GM12891 (cell line): ENCODE measurements around the gene ARHGEF37.
"Not testable (repeated sequence)": the region's sequence is repeated elsewhere in the genome, so short reads cannot be mapped to it uniquely, and the experiment has no call there.

ENCODE experiments used
- DNase-seq: peaks from one replicate; pipeline ENCODE4 v3.0.0; 2011; ENCODE audit warnings: low spot score; ENCODE audit not compliant: insufficient read length
- FAIRE-seq: peaks from 2 replicates; lab custom pipeline; 2011; peaks lifted over from hg19 to GRCh38; lab: Jason Lieb, UNC
- PAX5 ChIP-seq: IDR thresholded peaks from 2 replicates; pipeline ENCODE4 v1.6.1; 2011; ENCODE audit warnings: low read length, moderate library complexity, mild to moderate bottlenecking; ENCODE audit not compliant: insufficient read depth, severe bottlenecking
- POLR2A ChIP-seq: IDR thresholded peaks from 2 replicates; pipeline ENCODE4 v1.6.1; 2011; ENCODE audit warnings: low read depth, low read length, control low read depth
- POLR2AphosphoS5 ChIP-seq: IDR thresholded peaks from 2 replicates; pipeline ENCODE4 v1.6.1; 2011; ENCODE audit warnings: low read depth, low read length, control low read depth
- POU2F2 ChIP-seq: IDR thresholded peaks from 2 replicates; pipeline ENCODE4 v1.6.1; 2011; ENCODE audit warnings: low read depth, mild to moderate bottlenecking, control low read depth, low read length, moderate library complexity
- SPI1 ChIP-seq: IDR thresholded peaks from 2 replicates; pipeline ENCODE4 v1.6.1; 2011; ENCODE audit warnings: low read depth, low read length, control low read depth
- TAF1 ChIP-seq: IDR thresholded peaks from 2 replicates; pipeline ENCODE4 v1.6.1; 2011; ENCODE audit warnings: low read depth, low read length, control low read depth

Gene ARHGEF37

GRCh38 chr5:149654883-149655505 is 73.7 kb downstream of the ARHGEF37 start:
- DNase-seq (no peak), FAIRE-seq (peak; percentile 96)
- no peak for TF ChIP-seq POLR2AphosphoS5

GRCh38 chr5:149656576-149657182 is 75.4 kb downstream of the ARHGEF37 start:
- no peak for DNase-seq
- TF ChIP-seq POLR2A = no peak
- no peak for TF ChIP-seq TAF1
- no peak for TF ChIP-seq PAX5
- no peak for FAIRE-seq

- FAIRE-seq = no peak
Observed at GRCh38 chr5:149657324-149657723, 76.0 kb downstream of the ARHGEF37 start.

GRCh38 chr5:149658299-149658698 is 77.0 kb downstream of the ARHGEF37 start:
- DNase-seq = no peak
- TF ChIP-seq TAF1 (no peak), POU2F2 (no peak), SPI1 (no peak), POLR2AphosphoS5 (no peak), POLR2A (no peak), PAX5 (no peak)
- FAIRE-seq = no peak

More at GRCh38 chr5:149657324-149657723, 76.0 kb downstream of the ARHGEF37 start:
- TF ChIP-seq POLR2AphosphoS5 (no peak), PAX5 (no peak), POU2F2 (no peak), SPI1 (no peak), POLR2A (no peak), TAF1 (no peak)
- DNase-seq = no peak

- no peak for TF ChIP-seq SPI1
- FAIRE-seq = no peak
Observed at GRCh38 chr5:149664083-149664482, 82.8 kb downstream of the ARHGEF37 start.

GRCh38 chr5:149664666-149665415 is 83.5 kb downstream of the ARHGEF37 start:
- DNase-seq (no peak), FAIRE-seq (no peak)
- TF ChIP-seq POLR2A = no peak

More at GRCh38 chr5:149664083-149664482, 82.8 kb downstream of the ARHGEF37 start:
- no peak for DNase-seq

- DNase-seq (no peak), FAIRE-seq (no peak)
- TF ChIP-seq TAF1 = no peak
- TF ChIP-seq SPI1 = no peak
- no peak for TF ChIP-seq PAX5
- no peak for TF ChIP-seq POLR2A
- TF ChIP-seq POU2F2 = no peak
- no peak for TF ChIP-seq POLR2AphosphoS5
Observed at GRCh38 chr5:149665416-149666175, 84.3 kb downstream of the ARHGEF37 start.

GRCh38 chr5:149666212-149666852 is 85.0 kb downstream of the ARHGEF37 start:
- FAIRE-seq = no peak
- no peak for DNase-seq
- TF ChIP-seq POU2F2 (no peak), SPI1 (no peak), TAF1 (no peak), PAX5 (no peak), POLR2AphosphoS5 (no peak), POLR2A (no peak)

GRCh38 chr5:149667084-149667828 is 86.0 kb downstream of the ARHGEF37 start:
- FAIRE-seq = peak; percentile 70
- TF ChIP-seq TAF1 (no peak), SPI1 (no peak), PAX5 (no peak), POLR2AphosphoS5 (no peak), POLR2A (no peak), POU2F2 (no peak)

GRCh38 chr5:149667829-149668330 is 86.6 kb downstream of the ARHGEF37 start:
- no peak for DNase-seq
- no peak for TF ChIP-seq PAX5
- TF ChIP-seq SPI1 = no peak
- no peak for TF ChIP-seq POLR2A
- TF ChIP-seq POLR2AphosphoS5 = no peak
- TF ChIP-seq POU2F2 = no peak
- no peak for TF ChIP-seq TAF1
- no peak for FAIRE-seq

More at GRCh38 chr5:149667084-149667828, 86.0 kb downstream of the ARHGEF37 start:
- DNase-seq = no peak

- FAIRE-seq, DNase-seq: not testable (repeated sequence)
Observed at GRCh38 chr5:149669273-149669672, 88.0 kb downstream of the ARHGEF37 start.
